ENCODE results near the gene PHF5A.

- no peak for TF ChIP-seq CTCF (conservative IDR thresholded peaks at IDR 0.05)
- no peak for TF ChIP-seq EZH2 (IDR thresholded peaks at IDR 0.05; ENCODE audit: low read depth)
Observed at GRCh38 chr22:41436322-41437113, 32.0 kb downstream of the PHF5A start.

Measured in PC-9 (cell line).